Osteoblast (primary cell): ENCODE results near the gene WRAP73. TPM values are rescaled to one million over a fixed set of nuclear protein-coding genes. Genes with fewer than 3 reads are reported as not detected.

Experiments used
- DNase-seq: peaks from one replicate; pipeline ENCODE4 v3.0.0; 2011; ENCODE audit warnings: low spot score, mixed read lengths; ENCODE audit not compliant: insufficient read length; ENCODE audit errors: missing footprints
- H2AFZ ChIP-seq: 2 replicates; pipeline ENCODE4 v1.6.0; 2011; ENCODE audit warnings: mild to moderate bottlenecking, low read length
- H3K27ac ChIP-seq: 2 replicates; pipeline ENCODE4 v1.5.1; 2011; ENCODE audit warnings: mild to moderate bottlenecking, low read depth, low read length, moderate library complexity
- H3K27me3 ChIP-seq: 2 replicates; pipeline ENCODE4 v1.6.0; 2012; ENCODE audit warnings: mild to moderate bottlenecking, control low read depth, inconsistent platforms, low read length, moderate library complexity; ENCODE audit not compliant: insufficient read depth
- H3K36me3 ChIP-seq: 2 replicates; pipeline ENCODE4 v1.5.1; 2011; ENCODE audit warnings: mild to moderate bottlenecking, low read length, control low read depth, moderate library complexity; ENCODE audit not compliant: insufficient read depth
- H3K4me1 ChIP-seq: 2 replicates; pipeline ENCODE4 v1.5.1; 2011; ENCODE audit warnings: mild to moderate bottlenecking, low read length, control low read depth, moderate library complexity; ENCODE audit not compliant: insufficient read depth
- H3K4me2 ChIP-seq: 2 replicates; pipeline ENCODE4 v1.6.0; 2011; ENCODE audit warnings: mild to moderate bottlenecking, low read length; ENCODE audit not compliant: insufficient read depth
- H3K4me3 ChIP-seq: fragments of 200-600 bp; sonication (generic); 3 replicates; pipeline ENCODE4 v1.5.1; 2012; ENCODE audit warnings: mild to moderate bottlenecking, low read length, inconsistent platforms; ENCODE audit not compliant: insufficient read depth
- H3K79me2 ChIP-seq: 2 replicates; pipeline ENCODE4 v1.6.0; 2012; ENCODE audit warnings: mild to moderate bottlenecking, low read length, control low read depth, inconsistent platforms; ENCODE audit not compliant: insufficient read depth
- H3K9me3 ChIP-seq: 2 replicates; pipeline ENCODE4 v1.5.1; 2011; ENCODE audit warnings: low read depth, low read length, control low read depth
- H4K20me1 ChIP-seq: 2 replicates; pipeline ENCODE4 v1.6.0; 2012; ENCODE audit warnings: mild to moderate bottlenecking, low read length, control low read depth; ENCODE audit not compliant: insufficient read depth
- CTCF ChIP-seq: IDR thresholded peaks from 2 replicates; pipeline ENCODE4 v1.5.1; 2011; ENCODE audit warnings: mild to moderate bottlenecking, low read depth, low read length, moderate library complexity; ENCODE audit errors: extremely low read depth
- total RNA-seq: library from RNA; depleted of rRNA; stranded (reverse); fragments of >200 nt; gene quantifications from 2 replicates; pipeline ENCODE4 v1.2.3, GENCODE V29; 2012

Gene WRAP73
- total RNA-seq, 1 donor: 9.8 TPM

DNA sequence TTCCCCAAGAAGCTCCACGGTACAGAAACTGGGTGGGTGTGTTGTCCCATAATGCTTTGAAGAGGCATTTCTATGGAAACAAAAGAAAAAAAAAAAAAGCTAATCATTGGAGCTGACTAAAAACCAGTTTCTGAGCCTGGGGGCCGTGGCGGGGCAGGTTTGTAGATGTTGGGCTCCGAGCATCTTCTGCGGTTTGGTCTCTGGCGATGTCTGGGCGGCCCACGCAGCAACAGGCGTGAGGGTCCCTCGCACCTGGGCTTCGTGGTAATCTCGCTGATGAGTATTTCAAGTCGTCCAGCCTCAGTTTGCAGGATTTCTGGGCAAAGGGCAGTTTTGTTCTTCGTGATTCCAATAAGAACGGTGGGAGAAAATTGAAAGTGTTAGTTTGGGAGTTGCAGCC is 9.2 kb upstream of the WRAP73 start:
- TF ChIP-seq CTCF: no peak
- Histone ChIP-seq H2AFZ (no peak overlapping the region), H3K27me3 (peaks cover 32% of the 10 kb centered on the region), H4K20me1 (no peaks in the 10 kb centered on the region), H3K36me3 (no peaks in the 10 kb centered on the region), H3K4me3 (no peak overlapping the region), H3K9me3 (no peaks in the 10 kb centered on the region), H3K27ac (no peak overlapping the region), H3K4me2 (no peak overlapping the region), H3K79me2 (no peaks in the 10 kb centered on the region), H3K4me1 (no peaks in the 10 kb centered on the region)
- DNase-seq: no peak

GRCh38 chr1:3658231-3658615 is 8.3 kb upstream of the WRAP73 start:
- Histone ChIP-seq H2AFZ (no peak overlapping the region), H3K79me2 (no peaks in the 10 kb centered on the region), H3K27ac (no peak overlapping the region), H3K27me3 (peaks cover 40% of the 10 kb centered on the region), H3K4me2 (no peak overlapping the region), H3K36me3 (no peaks in the 10 kb centered on the region), H3K4me1 (no peaks in the 10 kb centered on the region), H3K9me3 (no peaks in the 10 kb centered on the region), H4K20me1 (no peaks in the 10 kb centered on the region), H3K4me3 (no peak overlapping the region)
- DNase-seq: no peak
- no peak for TF ChIP-seq CTCF

GRCh38 chr1:3657578-3658230 is 7.8 kb upstream of the WRAP73 start:
- H3K27me3 ChIP-seq: peaks cover 45% of the 10 kb centered on the region
- H3K4me1 ChIP-seq: no peaks in the 10 kb centered on the region

DNA sequence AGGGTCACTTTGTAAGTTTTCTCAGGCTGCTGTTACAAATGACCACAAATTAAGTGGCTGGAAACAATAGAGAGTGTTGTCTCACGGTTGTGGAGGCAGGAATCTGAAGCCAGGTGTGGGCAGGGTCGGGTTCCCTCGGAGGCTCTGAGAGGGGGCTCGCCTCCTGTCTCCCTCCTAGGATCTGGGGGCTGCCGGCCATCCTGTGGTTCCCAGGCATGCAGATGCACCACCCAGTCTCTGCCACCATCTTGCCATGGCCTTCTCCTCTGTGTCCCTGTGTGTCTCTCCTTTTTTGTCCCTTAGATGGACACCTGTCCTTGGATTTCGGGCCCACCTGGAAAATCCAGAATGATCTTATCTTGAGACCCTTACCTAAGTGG is 7.2 kb upstream of the WRAP73 start:
- Histone ChIP-seq H2AFZ (no peak overlapping the region), H3K4me2 (no peak overlapping the region), H3K27ac (no peak overlapping the region), H3K4me1 (no peaks in the 10 kb centered on the region), H4K20me1 (no peaks in the 10 kb centered on the region), H3K9me3 (no peaks in the 10 kb centered on the region), H3K27me3 (peaks cover 50% of the 10 kb centered on the region), H3K4me3 (no peak overlapping the region), H3K79me2 (no peaks in the 10 kb centered on the region), H3K36me3 (no peaks in the 10 kb centered on the region)
- TF ChIP-seq CTCF: no peak
- DNase-seq: no peak

More at GRCh38 chr1:3657578-3658230, 7.8 kb upstream of the WRAP73 start:
- Histone ChIP-seq H3K79me2 (no peaks in the 10 kb centered on the region), H3K27ac (no peak overlapping the region), H4K20me1 (no peaks in the 10 kb centered on the region), H3K36me3 (no peaks in the 10 kb centered on the region), H3K9me3 (no peaks in the 10 kb centered on the region), H3K4me2 (no peak overlapping the region), H2AFZ (no peak overlapping the region), H3K4me3 (no peak overlapping the region)
- TF ChIP-seq CTCF: no peak
- DNase-seq: no peak
